Measurements from ENCODE around the gene SLC34A1. TPM values are rescaled to one million over a fixed set of nuclear protein-coding genes. Genes with fewer than 3 reads are reported as not detected.

Gene SLC34A1
- total and polyA plus RNA-seq, 2 of the 13 experiments (the other 11 are each of a cell fraction or from before 2014, with no cell fraction given) = 0.03 to 0.20 TPM

DNA sequence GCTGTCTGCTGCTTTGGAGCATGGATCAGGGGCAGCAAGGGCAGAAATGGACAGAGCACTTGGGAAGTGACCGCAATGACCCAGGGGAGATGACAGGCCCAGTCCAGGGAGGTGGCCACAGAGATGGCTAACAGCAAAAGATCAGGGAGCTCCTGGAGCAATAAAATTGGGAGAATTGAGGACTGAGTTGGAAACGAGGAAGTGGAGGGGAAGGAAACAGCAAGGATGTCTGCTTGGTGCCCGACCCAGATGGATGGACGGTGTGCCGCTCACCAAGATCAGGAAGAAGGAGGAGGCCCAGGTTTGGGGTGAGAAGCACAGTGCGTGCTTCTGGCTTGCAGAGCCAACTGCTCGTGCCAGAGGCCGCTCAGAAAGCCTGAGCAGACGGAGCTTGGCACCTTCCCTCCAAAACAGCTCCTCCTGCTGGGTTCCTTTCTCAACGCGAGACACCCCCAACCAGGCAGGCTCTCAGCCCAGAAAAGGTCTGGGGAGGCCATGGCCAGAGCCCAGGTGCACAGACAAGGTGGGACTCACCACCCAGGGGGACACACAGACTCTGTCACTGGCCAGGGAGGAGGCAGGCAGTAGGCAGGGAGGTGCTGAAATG lies 1.7 kb upstream of the SLC34A1 start (continued):
- TF ChIP-seq, protein P1, sequence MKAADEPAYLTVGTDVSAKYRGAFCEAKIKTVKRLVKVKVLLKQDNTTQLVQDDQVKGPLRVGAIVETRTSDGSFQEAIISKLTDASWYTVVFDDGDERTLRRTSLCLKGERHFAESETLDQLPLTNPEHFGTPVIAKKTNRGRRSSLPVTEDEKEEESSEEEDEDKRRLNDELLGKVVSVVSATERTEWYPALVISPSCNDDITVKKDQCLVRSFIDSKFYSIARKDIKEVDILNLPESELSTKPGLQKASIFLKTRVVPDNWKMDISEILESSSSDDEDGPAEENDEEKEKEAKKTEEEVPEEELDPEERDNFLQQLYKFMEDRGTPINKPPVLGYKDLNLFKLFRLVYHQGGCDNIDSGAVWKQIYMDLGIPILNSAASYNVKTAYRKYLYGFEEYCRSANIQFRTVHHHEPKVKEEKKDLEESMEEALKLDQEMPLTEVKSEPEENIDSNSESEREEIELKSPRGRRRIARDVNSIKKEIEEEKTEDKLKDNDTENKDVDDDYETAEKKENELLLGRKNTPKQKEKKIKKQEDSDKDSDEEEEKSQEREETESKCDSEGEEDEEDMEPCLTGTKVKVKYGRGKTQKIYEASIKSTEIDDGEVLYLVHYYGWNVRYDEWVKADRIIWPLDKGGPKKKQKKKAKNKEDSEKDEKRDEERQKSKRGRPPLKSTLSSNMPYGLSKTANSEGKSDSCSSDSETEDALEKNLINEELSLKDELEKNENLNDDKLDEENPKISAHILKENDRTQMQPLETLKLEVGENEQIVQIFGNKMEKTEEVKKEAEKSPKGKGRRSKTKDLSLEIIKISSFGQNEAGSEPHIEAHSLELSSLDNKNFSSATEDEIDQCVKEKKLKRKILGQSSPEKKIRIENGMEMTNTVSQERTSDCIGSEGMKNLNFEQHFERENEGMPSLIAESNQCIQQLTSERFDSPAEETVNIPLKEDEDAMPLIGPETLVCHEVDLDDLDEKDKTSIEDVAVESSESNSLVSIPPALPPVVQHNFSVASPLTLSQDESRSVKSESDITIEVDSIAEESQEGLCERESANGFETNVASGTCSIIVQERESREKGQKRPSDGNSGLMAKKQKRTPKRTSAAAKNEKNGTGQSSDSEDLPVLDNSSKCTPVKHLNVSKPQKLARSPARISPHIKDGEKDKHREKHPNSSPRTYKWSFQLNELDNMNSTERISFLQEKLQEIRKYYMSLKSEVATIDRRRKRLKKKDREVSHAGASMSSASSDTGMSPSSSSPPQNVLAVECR (CRISPR knock-in tag; IDR thresholded peaks at IDR 0.05; ENCODE audit: borderline replicate concordance) = no peak
- no peak for TF ChIP-seq MIER3 (CRISPR knock-in tag; IDR thresholded peaks at IDR 0.05; ENCODE audit: borderline replicate concordance)
- TF ChIP-seq, protein P2, sequence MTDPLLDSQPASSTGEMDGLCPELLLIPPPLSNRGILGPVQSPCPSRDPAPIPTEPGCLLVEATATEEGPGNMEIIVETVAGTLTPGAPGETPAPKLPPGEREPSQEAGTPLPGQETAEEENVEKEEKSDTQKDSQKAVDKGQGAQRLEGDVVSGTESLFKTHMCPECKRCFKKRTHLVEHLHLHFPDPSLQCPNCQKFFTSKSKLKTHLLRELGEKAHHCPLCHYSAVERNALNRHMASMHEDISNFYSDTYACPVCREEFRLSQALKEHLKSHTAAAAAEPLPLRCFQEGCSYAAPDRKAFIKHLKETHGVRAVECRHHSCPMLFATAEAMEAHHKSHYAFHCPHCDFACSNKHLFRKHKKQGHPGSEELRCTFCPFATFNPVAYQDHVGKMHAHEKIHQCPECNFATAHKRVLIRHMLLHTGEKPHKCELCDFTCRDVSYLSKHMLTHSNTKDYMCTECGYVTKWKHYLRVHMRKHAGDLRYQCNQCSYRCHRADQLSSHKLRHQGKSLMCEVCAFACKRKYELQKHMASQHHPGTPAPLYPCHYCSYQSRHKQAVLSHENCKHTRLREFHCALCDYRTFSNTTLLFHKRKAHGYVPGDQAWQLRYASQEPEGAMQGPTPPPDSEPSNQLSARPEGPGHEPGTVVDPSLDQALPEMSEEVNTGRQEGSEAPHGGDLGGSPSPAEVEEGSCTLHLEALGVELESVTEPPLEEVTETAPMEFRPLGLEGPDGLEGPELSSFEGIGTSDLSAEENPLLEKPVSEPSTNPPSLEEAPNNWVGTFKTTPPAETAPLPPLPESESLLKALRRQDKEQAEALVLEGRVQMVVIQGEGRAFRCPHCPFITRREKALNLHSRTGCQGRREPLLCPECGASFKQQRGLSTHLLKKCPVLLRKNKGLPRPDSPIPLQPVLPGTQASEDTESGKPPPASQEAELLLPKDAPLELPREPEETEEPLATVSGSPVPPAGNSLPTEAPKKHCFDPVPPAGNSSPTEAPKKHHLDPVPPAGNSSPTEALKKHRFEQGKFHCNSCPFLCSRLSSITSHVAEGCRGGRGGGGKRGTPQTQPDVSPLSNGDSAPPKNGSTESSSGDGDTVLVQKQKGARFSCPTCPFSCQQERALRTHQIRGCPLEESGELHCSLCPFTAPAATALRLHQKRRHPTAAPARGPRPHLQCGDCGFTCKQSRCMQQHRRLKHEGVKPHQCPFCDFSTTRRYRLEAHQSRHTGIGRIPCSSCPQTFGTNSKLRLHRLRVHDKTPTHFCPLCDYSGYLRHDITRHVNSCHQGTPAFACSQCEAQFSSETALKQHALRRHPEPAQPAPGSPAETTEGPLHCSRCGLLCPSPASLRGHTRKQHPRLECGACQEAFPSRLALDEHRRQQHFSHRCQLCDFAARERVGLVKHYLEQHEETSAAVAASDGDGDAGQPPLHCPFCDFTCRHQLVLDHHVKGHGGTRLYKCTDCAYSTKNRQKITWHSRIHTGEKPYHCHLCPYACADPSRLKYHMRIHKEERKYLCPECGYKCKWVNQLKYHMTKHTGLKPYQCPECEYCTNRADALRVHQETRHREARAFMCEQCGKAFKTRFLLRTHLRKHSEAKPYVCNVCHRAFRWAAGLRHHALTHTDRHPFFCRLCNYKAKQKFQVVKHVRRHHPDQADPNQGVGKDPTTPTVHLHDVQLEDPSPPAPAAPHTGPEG (CRISPR knock-in tag; IDR thresholded peaks at IDR 0.05) = no peak
- TF ChIP-seq U2AF2 (IDR thresholded peaks at IDR 0.05; ENCODE audit: low read depth, low read length) = no peak
- no peak for TF ChIP-seq YEATS2 (CRISPR knock-in tag; IDR thresholded peaks at IDR 0.05; ENCODE audit: borderline replicate concordance)
- TF ChIP-seq, protein P3, sequence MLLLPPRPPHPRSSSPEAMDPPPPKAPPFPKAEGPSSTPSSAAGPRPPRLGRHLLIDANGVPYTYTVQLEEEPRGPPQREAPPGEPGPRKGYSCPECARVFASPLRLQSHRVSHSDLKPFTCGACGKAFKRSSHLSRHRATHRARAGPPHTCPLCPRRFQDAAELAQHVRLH (CRISPR knock-in tag; IDR thresholded peaks at IDR 0.05; ENCODE audit: borderline replicate concordance, low read depth) = no peak
- peak; percentile 85; the same call in 1 of the 2 replicates for TF ChIP-seq ZBTB38 (CRISPR knock-in tag; IDR thresholded peaks at IDR 0.05)
- TF ChIP-seq ZNF468 (CRISPR knock-in tag; IDR thresholded peaks at IDR 0.05) = no peak
- no peak for TF ChIP-seq ZC3H13 (CRISPR knock-in tag; IDR thresholded peaks at IDR 0.05)
- TF ChIP-seq MBNL3 (CRISPR knock-in tag; conservative IDR thresholded peaks at IDR 0.05) = no peak
- peak; percentile 43; the same call in 1 of the 2 replicates for TF ChIP-seq SMC3 (IDR thresholded peaks at IDR 0.05; ENCODE audit: low read length)
- no peak for TF ChIP-seq RFX5 (IDR thresholded peaks at IDR 0.05; ENCODE audit: low read depth, low read length)
- TF ChIP-seq KAT8 (CRISPR knock-in tag; IDR thresholded peaks at IDR 0.05) = 0 out of 2 replicates have a peak, but pooled peaks have one; percentile 19
- TF ChIP-seq NFIB (CRISPR knock-in tag; IDR thresholded peaks at IDR 0.05; ENCODE audit: borderline replicate concordance) = no peak
- TF ChIP-seq, protein P4, sequence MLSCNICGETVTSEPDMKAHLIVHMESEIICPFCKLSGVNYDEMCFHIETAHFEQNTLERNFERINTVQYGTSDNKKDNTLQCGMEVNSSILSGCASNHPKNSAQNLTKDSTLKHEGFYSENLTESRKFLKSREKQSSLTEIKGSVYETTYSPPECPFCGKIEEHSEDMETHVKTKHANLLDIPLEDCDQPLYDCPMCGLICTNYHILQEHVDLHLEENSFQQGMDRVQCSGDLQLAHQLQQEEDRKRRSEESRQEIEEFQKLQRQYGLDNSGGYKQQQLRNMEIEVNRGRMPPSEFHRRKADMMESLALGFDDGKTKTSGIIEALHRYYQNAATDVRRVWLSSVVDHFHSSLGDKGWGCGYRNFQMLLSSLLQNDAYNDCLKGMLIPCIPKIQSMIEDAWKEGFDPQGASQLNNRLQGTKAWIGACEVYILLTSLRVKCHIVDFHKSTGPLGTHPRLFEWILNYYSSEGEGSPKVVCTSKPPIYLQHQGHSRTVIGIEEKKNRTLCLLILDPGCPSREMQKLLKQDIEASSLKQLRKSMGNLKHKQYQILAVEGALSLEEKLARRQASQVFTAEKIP (CRISPR knock-in tag; IDR thresholded peaks at IDR 0.05; ENCODE audit: borderline replicate concordance) = no peak
- TF ChIP-seq THAP11 (CRISPR knock-in tag; IDR thresholded peaks at IDR 0.05) = 0 out of 2 replicates have a peak, but pooled peaks have one; percentile 26
